Liver (tissue), 3 donors: ENCODE data around the gene IL1A.

Experiments
- GABPA ChIP-seq, 2 donors: IDR thresholded peaks in 1 of 2; conservative IDR thresholded peaks in 1 of 2; 2 replicates each; pipeline ENCODE4 v1.6.1; 2016; ENCODE audit warnings: antibody characterized with exemption in 2 of 2, mild to moderate bottlenecking in 1 of 2, moderate library complexity in 1 of 2
- NR2F2 ChIP-seq: IDR thresholded peaks from 2 replicates; pipeline ENCODE4 v1.6.1; 2016; ENCODE audit warnings: antibody characterized with exemption
- RAD21 ChIP-seq, 2 donors: IDR thresholded peaks; 2 replicates each; pipeline ENCODE4 v1.6.1; 2016; ENCODE audit warnings: antibody characterized with exemption in 2 of 2, mild to moderate bottlenecking in 2 of 2
- YY1 ChIP-seq: IDR thresholded peaks from 2 replicates; pipeline ENCODE4 v1.6.1; 2016; ENCODE audit warnings: antibody characterized with exemption, mild to moderate bottlenecking
- TF ChIP-seq, protein P1 (sequence below): fragments of 150-350 bp; IDR thresholded peaks from 2 replicates; pipeline ENCODE4 v1.5.1; 2017; ENCODE audit warnings: improper control_type of control experiment, low read depth, low read length; ENCODE audit not compliant: missing input control
- donor health status: healthy.
- donor health status: healthy.

DNA sequence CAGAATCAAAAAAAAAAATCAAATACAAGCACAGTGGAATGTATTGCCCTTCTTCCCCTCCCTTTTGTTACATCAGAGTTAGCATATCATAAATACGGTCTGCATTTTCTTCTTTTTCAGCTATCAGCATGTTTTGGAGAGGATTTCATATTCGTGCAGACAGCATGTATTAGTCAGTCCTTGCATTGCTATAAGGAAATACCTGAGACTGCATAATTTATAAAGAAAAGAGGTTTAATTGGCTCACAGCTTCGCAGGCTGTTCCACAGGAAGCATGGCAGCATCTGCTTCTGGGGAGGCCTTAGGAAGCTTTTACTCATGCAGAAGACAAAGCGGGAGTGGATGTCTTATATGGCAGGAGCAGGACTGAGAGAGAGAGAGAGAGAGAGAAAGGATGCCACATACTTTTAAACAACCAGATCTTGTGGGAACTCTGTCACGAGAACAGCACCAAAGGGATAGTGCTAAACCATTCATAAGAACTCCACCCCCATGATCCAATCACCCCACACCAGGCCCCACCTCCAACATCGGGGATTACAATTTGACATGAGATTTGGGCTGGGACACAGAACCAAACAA is 43.4 kb upstream of the IL1A start:
- TF ChIP-seq, protein P1, sequence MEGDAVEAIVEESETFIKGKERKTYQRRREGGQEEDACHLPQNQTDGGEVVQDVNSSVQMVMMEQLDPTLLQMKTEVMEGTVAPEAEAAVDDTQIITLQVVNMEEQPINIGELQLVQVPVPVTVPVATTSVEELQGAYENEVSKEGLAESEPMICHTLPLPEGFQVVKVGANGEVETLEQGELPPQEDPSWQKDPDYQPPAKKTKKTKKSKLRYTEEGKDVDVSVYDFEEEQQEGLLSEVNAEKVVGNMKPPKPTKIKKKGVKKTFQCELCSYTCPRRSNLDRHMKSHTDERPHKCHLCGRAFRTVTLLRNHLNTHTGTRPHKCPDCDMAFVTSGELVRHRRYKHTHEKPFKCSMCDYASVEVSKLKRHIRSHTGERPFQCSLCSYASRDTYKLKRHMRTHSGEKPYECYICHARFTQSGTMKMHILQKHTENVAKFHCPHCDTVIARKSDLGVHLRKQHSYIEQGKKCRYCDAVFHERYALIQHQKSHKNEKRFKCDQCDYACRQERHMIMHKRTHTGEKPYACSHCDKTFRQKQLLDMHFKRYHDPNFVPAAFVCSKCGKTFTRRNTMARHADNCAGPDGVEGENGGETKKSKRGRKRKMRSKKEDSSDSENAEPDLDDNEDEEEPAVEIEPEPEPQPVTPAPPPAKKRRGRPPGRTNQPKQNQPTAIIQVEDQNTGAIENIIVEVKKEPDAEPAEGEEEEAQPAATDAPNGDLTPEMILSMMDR = no peak
- TF ChIP-seq GABPA (IDR thresholded peaks at IDR 0.05 in 1 of 2, conservative IDR thresholded peaks at IDR 0.05 in 1 of 2) (no peak), YY1 (no peak), RAD21 (IDR thresholded peaks at IDR 0.05) (no peak), NR2F2 (no peak)
